Measurements from ENCODE around the gene CYP1B1. TPM values are rescaled to one million over a fixed set of nuclear protein-coding genes. Genes with fewer than 3 reads are reported as not detected.

CYP1B1 gene
- total RNA-seq: under 0.01 and 0.15 TPM in 2 replicates

GRCh38 chr2:38075507-38076151 lies at the start of gene CYP1B1:
Gene CYP1B1, minus strand, starts transcription at chr2:38076151. Its CDS starts 763 bp downstream, at chr2:38075388.

Other genes with a start within 250 kb of the CYP1B1 start
- gene RMDN2, start 150.9 kb downstream of the CYP1B1 start, total RNA-seq: 3.2 and 4.7 TPM in 2 replicates